ENCODE data around the gene P2RX7.

DNA sequence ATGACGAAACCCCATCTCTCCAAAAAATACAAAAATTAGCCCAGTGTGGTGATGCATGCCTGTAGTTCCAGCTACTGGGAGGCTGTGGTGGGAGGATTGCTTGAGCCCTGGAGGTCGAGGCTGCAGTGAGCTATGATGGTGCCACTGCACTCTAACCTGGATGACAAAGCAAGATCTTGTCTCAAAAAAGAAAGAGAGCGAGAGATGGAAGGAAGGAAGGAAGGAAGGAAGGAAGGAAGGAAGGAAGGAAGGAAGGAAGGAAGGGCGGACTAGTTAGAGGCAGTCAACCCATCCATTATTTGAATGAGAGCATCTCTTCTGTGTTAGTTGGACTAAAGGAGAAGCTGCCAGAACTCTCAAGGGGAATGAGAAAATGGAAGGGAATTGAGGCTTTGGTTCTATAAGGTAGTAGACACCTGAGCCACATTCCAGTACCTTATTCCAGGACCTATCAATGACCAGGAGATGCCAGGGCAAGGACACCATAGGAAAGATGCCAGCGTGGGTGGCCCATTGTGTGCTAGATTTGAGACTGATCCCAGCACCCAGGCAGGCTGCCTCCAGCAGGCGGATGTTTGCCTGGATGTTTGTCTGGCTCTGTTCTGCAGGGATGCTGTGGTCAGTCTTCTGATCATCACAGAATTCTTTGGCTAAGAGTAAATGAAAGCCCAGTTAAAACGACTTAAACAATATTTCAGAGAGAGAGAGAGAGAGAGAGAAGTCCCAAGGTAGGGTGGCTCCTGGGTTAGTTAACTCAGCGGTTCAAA lies 11.5 kb upstream of the P2RX7 start:
- TF ChIP-seq, protein P1, sequence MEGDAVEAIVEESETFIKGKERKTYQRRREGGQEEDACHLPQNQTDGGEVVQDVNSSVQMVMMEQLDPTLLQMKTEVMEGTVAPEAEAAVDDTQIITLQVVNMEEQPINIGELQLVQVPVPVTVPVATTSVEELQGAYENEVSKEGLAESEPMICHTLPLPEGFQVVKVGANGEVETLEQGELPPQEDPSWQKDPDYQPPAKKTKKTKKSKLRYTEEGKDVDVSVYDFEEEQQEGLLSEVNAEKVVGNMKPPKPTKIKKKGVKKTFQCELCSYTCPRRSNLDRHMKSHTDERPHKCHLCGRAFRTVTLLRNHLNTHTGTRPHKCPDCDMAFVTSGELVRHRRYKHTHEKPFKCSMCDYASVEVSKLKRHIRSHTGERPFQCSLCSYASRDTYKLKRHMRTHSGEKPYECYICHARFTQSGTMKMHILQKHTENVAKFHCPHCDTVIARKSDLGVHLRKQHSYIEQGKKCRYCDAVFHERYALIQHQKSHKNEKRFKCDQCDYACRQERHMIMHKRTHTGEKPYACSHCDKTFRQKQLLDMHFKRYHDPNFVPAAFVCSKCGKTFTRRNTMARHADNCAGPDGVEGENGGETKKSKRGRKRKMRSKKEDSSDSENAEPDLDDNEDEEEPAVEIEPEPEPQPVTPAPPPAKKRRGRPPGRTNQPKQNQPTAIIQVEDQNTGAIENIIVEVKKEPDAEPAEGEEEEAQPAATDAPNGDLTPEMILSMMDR (IDR thresholded peaks at IDR 0.05), result no peak
- TF ChIP-seq POLR2AphosphoS5 (IDR thresholded peaks at IDR 0.05; ENCODE audit: low read depth, low read length) (no peak), SIN3A (IDR thresholded peaks at IDR 0.05; ENCODE audit: borderline replicate concordance, insufficient read depth, low read depth, low read length) (no peak)

Measured in Panc1 (cell line).